Trophoblast cell (in vitro differentiated cells and primary cell): ENCODE data around the gene CCDC141.

Experiments used
- DNase-seq, 2 donors: peaks; one replicate each; pipeline ENCODE4 v3.0.0-alpha.2; 2016
- H2AFZ ChIP-seq: 2 replicates; pipeline ENCODE4 v1.6.1; 2013; ENCODE audit warnings: low read length, moderate library complexity, mild to moderate bottlenecking; ENCODE audit not compliant: insufficient read depth, poor library complexity
- H2AK5ac ChIP-seq: 2 replicates; pipeline ENCODE4 v1.6.1; 2013; ENCODE audit warnings: mild to moderate bottlenecking, low read length
- H2BK120ac ChIP-seq: 2 replicates; pipeline ENCODE4 v1.6.1; 2013; ENCODE audit warnings: low read length, mild to moderate bottlenecking, moderate library complexity; ENCODE audit not compliant: insufficient read depth, poor library complexity
- H2BK12ac ChIP-seq: 2 replicates; pipeline ENCODE4 v1.6.1; 2013; ENCODE audit warnings: mild to moderate bottlenecking, low read length, moderate library complexity
- H2BK5ac ChIP-seq: 2 replicates; pipeline ENCODE4 v1.6.1; 2013; ENCODE audit warnings: low read length, low read depth, moderate library complexity, mild to moderate bottlenecking; ENCODE audit not compliant: poor library complexity
- H3K14ac ChIP-seq: 2 replicates; pipeline ENCODE4 v1.6.1; 2013; ENCODE audit warnings: mild to moderate bottlenecking, low read length
- H3K18ac ChIP-seq: 2 replicates; pipeline ENCODE4 v1.6.1; 2013; ENCODE audit warnings: mild to moderate bottlenecking, low read length
- H3K23ac ChIP-seq: 2 replicates; pipeline ENCODE4 v1.6.1; 2013; ENCODE audit warnings: low read length
- H3K27ac ChIP-seq: 2 replicates; pipeline ENCODE4 v1.5.1; 2013; ENCODE audit warnings: low read depth, mild to moderate bottlenecking, inconsistent platforms, low read length, moderate library complexity
- H3K27me3 ChIP-seq: 2 replicates; pipeline ENCODE4 v1.6.1; 2013; ENCODE audit warnings: inconsistent platforms, mild to moderate bottlenecking, low read length, moderate library complexity; ENCODE audit not compliant: insufficient read depth
- H3K36me3 ChIP-seq, 2 experiments: 1 replicate in 1 of 2; 2 replicates in 1 of 2; pipeline ENCODE4 v1.6.1; 2013; ENCODE audit warnings: low read length in 2 of 2, mild to moderate bottlenecking in 2 of 2, moderate library complexity in 1 of 2; ENCODE audit not compliant: insufficient read depth in 2 of 2, control insufficient read depth in 1 of 2
- H3K4ac ChIP-seq: 2 replicates; pipeline ENCODE4 v1.6.1; 2013; ENCODE audit warnings: low read depth, mild to moderate bottlenecking, low read length, moderate library complexity
- H3K4me1 ChIP-seq, 2 experiments: 1 replicate in 1 of 2; 2 replicates in 1 of 2; pipeline ENCODE4 v1.6.1; 2013; ENCODE audit warnings: low read length in 2 of 2, mild to moderate bottlenecking in 2 of 2, moderate library complexity in 1 of 2; ENCODE audit not compliant: insufficient read depth in 2 of 2, control insufficient read depth in 1 of 2
- H3K4me2 ChIP-seq: 2 replicates; pipeline ENCODE4 v1.6.1; 2013; ENCODE audit warnings: inconsistent platforms, mild to moderate bottlenecking, low read length, moderate library complexity
- H3K4me3 ChIP-seq: 2 replicates; pipeline ENCODE4 v1.5.1; 2013; ENCODE audit warnings: mild to moderate bottlenecking, low read depth, low read length, inconsistent platforms
- H3K79me1 ChIP-seq: one replicate; pipeline ENCODE4 v1.6.1; 2013; ENCODE audit warnings: low read length
- H3K79me2 ChIP-seq: 2 replicates; pipeline ENCODE4 v1.6.1; 2013; ENCODE audit warnings: low read length, mild to moderate bottlenecking; ENCODE audit not compliant: control insufficient read depth, insufficient read depth, poor library complexity
- H3K9ac ChIP-seq: 2 replicates; pipeline ENCODE4 v1.6.1; 2013; ENCODE audit warnings: mild to moderate bottlenecking, low read length
- H3K9me3 ChIP-seq: 2 replicates; pipeline ENCODE4 v1.6.1; 2013; ENCODE audit warnings: low read depth, mild to moderate bottlenecking, control low read depth, inconsistent platforms, low read length; ENCODE audit not compliant: insufficient read depth
- H4K12ac ChIP-seq: 2 replicates; pipeline ENCODE4 v1.6.1; 2013; ENCODE audit warnings: low read depth, mild to moderate bottlenecking, low read length, moderate library complexity
- H4K8ac ChIP-seq: 2 replicates; pipeline ENCODE4 v1.6.1; 2013; ENCODE audit warnings: low read depth, mild to moderate bottlenecking, low read length, moderate library complexity
- H4K91ac ChIP-seq: one replicate; pipeline ENCODE4 v1.6.1; 2013; ENCODE audit warnings: low read depth, mild to moderate bottlenecking, low read length, moderate library complexity
- WGBS: extraction: QIAGEN DNeasy Blood & Tissue Kit; methylation state at CpG from one replicate; pipeline ENCODE4 v1.1.7; 2013; ENCODE audit warnings: missing lambda C conversion rate; ENCODE audit not compliant: insufficient read length, insufficient coverage; ENCODE audit errors: extremely low coverage; 5-methylcytosine and 5-hydroxymethylcytosine counted together

The CCDC141 gene

DNA sequence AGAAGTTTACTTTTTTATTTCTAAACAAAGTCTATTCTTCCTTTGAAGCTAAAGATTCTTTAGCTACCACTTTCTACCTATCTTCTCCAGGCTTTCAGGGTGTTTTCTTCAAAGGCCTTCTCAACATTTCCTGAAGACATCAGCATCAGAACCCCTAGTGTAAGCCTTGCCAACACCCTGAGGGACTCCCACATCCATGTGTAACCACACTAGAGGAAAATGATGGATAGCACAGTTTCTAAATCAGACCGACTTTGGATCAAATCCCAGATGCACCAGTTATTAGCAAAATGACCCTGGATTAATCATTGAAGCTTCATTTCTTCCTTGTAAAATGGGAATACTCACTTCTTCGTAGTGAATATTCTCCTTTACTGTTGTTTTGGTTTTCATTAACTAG, 238.0 kb downstream of the CCDC141 start:
- no peaks in the 10 kb centered on the region for H3K9me3 ChIP-seq
- H3K18ac ChIP-seq = no peak overlapping the region
- H3K4ac ChIP-seq = no peak overlapping the region
- no peaks in the 10 kb centered on the region for H3K36me3 ChIP-seq
- no peak for DNase-seq
- no peaks in the 10 kb centered on the region for H3K79me1 ChIP-seq
- no peak overlapping the region for H4K12ac ChIP-seq
- H2BK12ac ChIP-seq = no peak overlapping the region
- H3K4me2 ChIP-seq = no peak overlapping the region
- no peak overlapping the region for H2AFZ ChIP-seq
- H3K4me1 ChIP-seq = no peaks in the 10 kb centered on the region
- H2AK5ac ChIP-seq = no peak overlapping the region
- no peak overlapping the region for H3K23ac ChIP-seq
- H3K27me3 ChIP-seq = no peaks in the 10 kb centered on the region
- H3K14ac ChIP-seq = no peak overlapping the region
- H2BK120ac ChIP-seq = no peak overlapping the region
- H3K9ac ChIP-seq = no peak overlapping the region
- no peak overlapping the region for H4K91ac ChIP-seq
- no peak overlapping the region for H3K4me3 ChIP-seq
- no CpG with 5 or more reads among the region's 2 CpGs for WGBS
- H3K27ac ChIP-seq = no peak overlapping the region
- no peaks in the 10 kb centered on the region for H3K79me2 ChIP-seq
- H2BK5ac ChIP-seq = no peak overlapping the region
- no peak overlapping the region for H4K8ac ChIP-seq

DNA sequence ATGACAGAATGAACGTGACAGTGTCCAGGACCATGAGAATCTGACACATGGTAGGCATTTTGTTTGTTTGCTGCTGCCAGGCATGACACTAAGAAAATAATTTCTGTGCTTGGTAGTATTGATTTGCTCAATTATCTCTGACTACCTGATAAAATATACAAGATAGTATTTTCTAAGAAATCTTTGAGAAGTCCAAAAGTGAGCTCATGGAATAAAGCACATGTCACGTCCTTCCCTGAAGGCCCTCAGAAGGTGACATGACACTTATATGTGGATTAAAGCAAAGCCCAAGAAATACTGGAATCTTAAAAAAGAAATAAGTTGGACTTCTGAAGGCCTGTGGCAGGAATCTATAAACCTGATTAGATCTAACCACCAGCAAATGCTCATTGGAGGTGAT, 238.9 kb downstream of the CCDC141 start:
- Histone ChIP-seq H3K79me2 (no peaks in the 10 kb centered on the region), H2BK5ac (no peak overlapping the region), H3K14ac (no peak overlapping the region), H3K18ac (no peak overlapping the region), H3K27ac (no peak overlapping the region), H3K9ac (no peak overlapping the region), H4K12ac (no peak overlapping the region), H2BK12ac (no peak overlapping the region), H3K79me1 (no peaks in the 10 kb centered on the region), H3K23ac (no peak overlapping the region), H3K4me1 (no peaks in the 10 kb centered on the region), H2BK120ac (no peak overlapping the region), H3K4ac (no peak overlapping the region), H2AK5ac (no peak overlapping the region), H3K9me3 (no peaks in the 10 kb centered on the region), H3K4me3 (no peak overlapping the region), H4K91ac (no peak overlapping the region), H4K8ac (no peak overlapping the region), H2AFZ (no peak overlapping the region), H3K4me2 (no peak overlapping the region), H3K36me3 (no peaks in the 10 kb centered on the region), H3K27me3 (no peaks in the 10 kb centered on the region)
- WGBS = no CpG with 5 or more reads among the region's 2 CpGs
- no peak for DNase-seq

DNA sequence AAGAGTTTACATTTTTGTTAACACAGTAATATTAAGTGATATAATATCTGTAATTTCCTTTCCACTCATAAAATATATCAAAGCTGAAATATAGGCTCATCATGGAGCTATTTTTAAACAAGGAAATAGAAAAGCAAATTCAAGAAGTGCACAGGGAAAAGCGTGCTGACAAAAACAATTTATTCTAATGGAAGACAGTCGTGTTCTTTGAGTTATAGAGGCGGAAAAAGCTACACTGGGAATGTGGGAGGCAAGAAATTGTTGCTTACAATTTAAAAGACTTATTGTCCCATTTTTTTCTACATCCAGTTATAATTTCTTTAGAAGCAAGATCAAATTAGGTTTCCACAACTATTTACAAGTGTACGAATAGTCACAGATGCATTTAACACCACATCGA, 239.5 kb downstream of the CCDC141 start:
- H2BK12ac ChIP-seq = no peak overlapping the region
- no peaks in the 10 kb centered on the region for H3K79me1 ChIP-seq
- H2AK5ac ChIP-seq = no peak overlapping the region
- no peaks in the 10 kb centered on the region for H3K27me3 ChIP-seq
- no peak overlapping the region for H3K4me3 ChIP-seq
- no peak overlapping the region for H3K14ac ChIP-seq
- no peak overlapping the region for H3K9ac ChIP-seq
- no peaks in the 10 kb centered on the region for H3K36me3 ChIP-seq
- H3K9me3 ChIP-seq = no peaks in the 10 kb centered on the region
- H4K12ac ChIP-seq = no peak overlapping the region
- H3K4me2 ChIP-seq = no peak overlapping the region
- H3K27ac ChIP-seq = no peak overlapping the region
- no peak overlapping the region for H4K8ac ChIP-seq
- H3K23ac ChIP-seq = no peak overlapping the region
- no peaks in the 10 kb centered on the region for H3K4me1 ChIP-seq
- no peak overlapping the region for H2BK5ac ChIP-seq
- no peaks in the 10 kb centered on the region for H3K79me2 ChIP-seq
- H3K18ac ChIP-seq = no peak overlapping the region
- H2BK120ac ChIP-seq = no peak overlapping the region
- WGBS = no CpG with 5 or more reads among the region's 5 CpGs
- DNase-seq = no peak
- H4K91ac ChIP-seq = no peak overlapping the region
- H2AFZ ChIP-seq = no peak overlapping the region
- no peak overlapping the region for H3K4ac ChIP-seq

DNA sequence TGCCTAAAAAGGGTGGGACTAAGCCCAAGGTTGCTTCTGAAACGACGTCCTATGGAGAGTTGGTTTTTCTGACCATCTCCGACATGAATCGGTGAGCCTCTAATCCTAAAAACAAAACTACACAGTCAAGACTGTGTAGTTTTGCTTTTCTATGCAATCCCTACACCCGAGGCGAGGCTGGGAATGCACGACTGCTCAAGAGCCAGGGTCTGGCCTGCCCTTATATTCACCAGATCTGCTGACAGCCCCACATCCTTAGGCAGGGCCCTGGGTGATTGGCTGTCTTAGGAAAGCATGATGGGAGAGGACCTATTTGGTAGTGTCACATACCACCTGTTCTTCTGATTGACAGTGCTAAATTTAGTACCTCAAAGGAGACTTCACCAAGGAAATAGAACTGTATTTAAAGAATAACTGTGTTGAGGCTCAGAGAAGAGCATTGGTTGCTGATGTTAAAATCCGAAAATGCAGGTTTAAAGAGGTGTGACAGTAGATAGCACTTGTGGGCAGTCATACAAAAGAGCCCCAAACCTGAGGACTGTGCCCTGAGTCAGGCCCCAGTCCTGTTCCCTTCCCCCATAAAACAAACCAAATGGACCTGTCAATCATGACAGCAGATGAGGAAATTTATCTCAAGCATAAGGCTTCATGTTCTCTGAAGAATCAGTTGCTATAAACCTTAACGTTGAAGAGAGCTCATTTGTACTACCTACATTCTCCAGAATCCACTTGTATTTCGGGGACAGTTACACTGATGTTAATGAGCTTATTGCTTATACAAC, 242.5 kb downstream of the CCDC141 start, which contains the start of gene TTN:
Gene TTN, minus strand, starts transcription at position 197 of the 782 bp plus-strand sequence. CDS start 2,781 bp downstream, outside the sequence.
- H3K79me1 ChIP-seq = no peaks in the 10 kb centered on the region
- H3K4me1 ChIP-seq = no peaks in the 10 kb centered on the region
- H3K4me2 ChIP-seq = no peak within 1 kb of the TSS
- DNase-seq = no peak
- no peaks in the 10 kb centered on the region for H3K27me3 ChIP-seq
- no peak within 1 kb of the TSS for H3K27ac ChIP-seq
- H4K8ac ChIP-seq = no peak within 1 kb of the TSS
- H4K12ac ChIP-seq = no peak within 1 kb of the TSS
- H3K9ac ChIP-seq = no peak within 1 kb of the TSS
- H3K18ac ChIP-seq = no peak within 1 kb of the TSS
- no peak within 1 kb of the TSS for H2BK120ac ChIP-seq
- no peaks in the 10 kb centered on the region for H3K36me3 ChIP-seq
- no peak within 1 kb of the TSS for H2AK5ac ChIP-seq
- H3K23ac ChIP-seq = no peak within 1 kb of the TSS
- H3K79me2 ChIP-seq = no peaks in the 10 kb centered on the region
- H2BK5ac ChIP-seq = no peak within 1 kb of the TSS
- H3K4me3 ChIP-seq = no peak within 1 kb of the TSS
- no peak within 1 kb of the TSS for H3K14ac ChIP-seq
- no peaks in the 10 kb centered on the region for H3K9me3 ChIP-seq
- whole genome bisulfite sequencing = no CpG with 5 or more reads among the region's 10 CpGs
- H4K91ac ChIP-seq = no peak within 1 kb of the TSS
- H2BK12ac ChIP-seq = no peak within 1 kb of the TSS
- no peak within 1 kb of the TSS for H3K4ac ChIP-seq
- H2AFZ ChIP-seq = no peak within 1 kb of the TSS
